ENCODE data around the gene TTC39A.
A peak's percentile ranks its signal among the peaks of the same experiment; 100 is the strongest.

TTC39A gene

DNA sequence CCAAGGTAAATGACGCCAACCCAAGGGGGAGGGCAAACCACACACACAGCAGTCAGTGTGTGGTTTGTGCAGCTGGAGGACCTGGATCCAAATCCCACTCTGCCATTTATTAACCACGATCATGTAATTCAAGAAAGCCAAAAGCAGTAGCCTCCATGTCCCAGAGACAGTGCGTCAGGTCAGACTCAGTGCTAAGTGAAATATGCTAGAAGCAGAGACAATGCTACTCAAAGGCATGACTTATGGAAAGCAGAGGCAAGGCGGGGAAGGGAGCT is 13.6 kb downstream of the TTC39A start:
- TF ChIP-seq, protein P1, sequence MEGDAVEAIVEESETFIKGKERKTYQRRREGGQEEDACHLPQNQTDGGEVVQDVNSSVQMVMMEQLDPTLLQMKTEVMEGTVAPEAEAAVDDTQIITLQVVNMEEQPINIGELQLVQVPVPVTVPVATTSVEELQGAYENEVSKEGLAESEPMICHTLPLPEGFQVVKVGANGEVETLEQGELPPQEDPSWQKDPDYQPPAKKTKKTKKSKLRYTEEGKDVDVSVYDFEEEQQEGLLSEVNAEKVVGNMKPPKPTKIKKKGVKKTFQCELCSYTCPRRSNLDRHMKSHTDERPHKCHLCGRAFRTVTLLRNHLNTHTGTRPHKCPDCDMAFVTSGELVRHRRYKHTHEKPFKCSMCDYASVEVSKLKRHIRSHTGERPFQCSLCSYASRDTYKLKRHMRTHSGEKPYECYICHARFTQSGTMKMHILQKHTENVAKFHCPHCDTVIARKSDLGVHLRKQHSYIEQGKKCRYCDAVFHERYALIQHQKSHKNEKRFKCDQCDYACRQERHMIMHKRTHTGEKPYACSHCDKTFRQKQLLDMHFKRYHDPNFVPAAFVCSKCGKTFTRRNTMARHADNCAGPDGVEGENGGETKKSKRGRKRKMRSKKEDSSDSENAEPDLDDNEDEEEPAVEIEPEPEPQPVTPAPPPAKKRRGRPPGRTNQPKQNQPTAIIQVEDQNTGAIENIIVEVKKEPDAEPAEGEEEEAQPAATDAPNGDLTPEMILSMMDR (IDR thresholded peaks at IDR 0.05; ENCODE audit: low read depth, low read length), result no peak
- H3K4me3 ChIP-seq (replicated peaks in 1 of 2; ENCODE audit: low read depth in 2 of 2, low read length in 2 of 2), result no peak overlapping the region
- no peak for DNase-seq (ENCODE audit: low read depth in 2 of 2)

- DNase-seq (ENCODE audit: low read depth in 2 of 2), result no peak
- TF ChIP-seq, protein P1 (IDR thresholded peaks at IDR 0.05; ENCODE audit: low read depth, low read length), result no peak
Observed at GRCh38 chr1:51316113-51316845, 14.1 kb downstream of the TTC39A start.

DNA sequence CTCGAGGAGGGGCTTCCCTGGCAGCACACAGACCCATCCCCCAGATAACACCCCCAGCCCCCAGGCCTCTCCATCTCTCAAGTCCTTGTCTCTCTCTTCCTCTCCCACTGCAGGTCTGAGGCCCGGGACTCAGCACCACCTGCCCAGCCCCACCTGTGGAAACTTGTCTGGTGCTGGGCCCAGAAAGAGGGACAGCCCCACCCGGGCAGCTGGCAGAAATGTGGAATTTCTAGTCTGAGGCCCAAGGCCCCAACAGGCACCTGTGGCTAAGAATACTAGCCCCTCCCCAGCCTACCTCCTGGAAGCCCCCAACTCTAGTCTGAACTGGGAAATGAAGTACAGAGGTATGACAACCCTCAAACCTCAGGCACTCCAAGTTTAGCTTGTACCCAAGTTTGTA is 15.4 kb downstream of the TTC39A start:
- TF ChIP-seq, protein P1 (IDR thresholded peaks at IDR 0.05; ENCODE audit: low read depth, low read length), result no peak
- no peak overlapping the region for H3K4me3 ChIP-seq (replicated peaks in 1 of 2; ENCODE audit: low read depth in 2 of 2, low read length in 2 of 2)
- no peak for DNase-seq (ENCODE audit: low read depth in 2 of 2)

More at GRCh38 chr1:51316113-51316845, 14.1 kb downstream of the TTC39A start:
- H3K4me3 ChIP-seq (replicated peaks in 1 of 2; ENCODE audit: low read depth in 2 of 2, low read length in 2 of 2), result no peak overlapping the region

- H3K4me3 ChIP-seq (replicated peaks in 1 of 2; ENCODE audit: low read depth in 2 of 2, low read length in 2 of 2), result no peak overlapping the region
- DNase-seq (ENCODE audit: low read depth in 2 of 2), result peak; percentile 83 to 90
- TF ChIP-seq, protein P1 (IDR thresholded peaks at IDR 0.05; ENCODE audit: low read depth, low read length), result no peak
Observed at GRCh38 chr1:51313961-51314777, 16.2 kb downstream of the TTC39A start.

- peak in 1 of 2 donors; percentile 21 for DNase-seq (ENCODE audit: low read depth in 2 of 2)
Observed at GRCh38 chr1:51313268-51313852, 17.0 kb downstream of the TTC39A start.

GRCh38 chr1:51312718-51313117 is 17.6 kb downstream of the TTC39A start:
- H3K4me3 ChIP-seq (replicated peaks in 1 of 2; ENCODE audit: low read depth in 2 of 2, low read length in 2 of 2), result no peak overlapping the region
- DNase-seq (ENCODE audit: low read depth in 2 of 2), result no peak
- TF ChIP-seq, protein P1 (IDR thresholded peaks at IDR 0.05; ENCODE audit: low read depth, low read length), result no peak

More at GRCh38 chr1:51313268-51313852, 17.0 kb downstream of the TTC39A start:
- TF ChIP-seq, protein P1 (IDR thresholded peaks at IDR 0.05; ENCODE audit: low read depth, low read length), result peak; percentile 22
- no peak overlapping the region for H3K4me3 ChIP-seq (replicated peaks in 1 of 2; ENCODE audit: low read depth in 2 of 2, low read length in 2 of 2)

Data from cardiac fibroblast (primary cell).